ENCODE data around the gene WDTC1. TPM values are rescaled to one million over a fixed set of nuclear protein-coding genes. Genes with fewer than 3 reads are reported as not detected.

Gene WDTC1
- total RNA-seq, 1 experiment from 2014 or later = 20.1 TPM

GRCh38 chr1:27348861-27349783 lies 114.7 kb downstream of the WDTC1 start:
- ATAC-seq = peak; percentile 43
- CTCF ChIA-PET = interaction anchor here (0.6 to 11.0 kb wide), 23 partner anchors 7 to 1544 kb away, joined by 3 to 258 read pairs (median 5); partner anchors contain the start of genes CD164L2, MAP3K6 and SYTL1
- Mint-ChIP-seq H3K36me3 (peaks cover 9% of the 10 kb centered on the region; the same call in 1 of the 2 replicates), H3K27me3 (ENCODE audit: low read depth) (peaks cover 12% of the 10 kb centered on the region), H3K4me1 (peaks cover 18% of the 10 kb centered on the region), H3K27ac (no peak overlapping the region), H3K9me3 (no peaks in the 10 kb centered on the region), H3K4me3 (peak overlapping the region; percentile 75)
- peak; percentile 80 for DNase-seq (ENCODE audit: low spot score)
- POLR2A ChIA-PET = interaction anchor here (0.6 to 3.1 kb wide), 7 partner anchors 8 to 1198 kb away, joined by 3 to 29 read pairs (median 5); partner anchors contain the start of genes MAP3K6 and SYTL1
- no peak for TF ChIP-seq ZBTB43 (CRISPR knock-in tag; IDR thresholded peaks at IDR 0.05)
- TF ChIP-seq IRF2 (CRISPR knock-in tag; IDR thresholded peaks at IDR 0.05; ENCODE audit: borderline replicate concordance, low read depth) = no peak
- TF ChIP-seq NFYB (CRISPR knock-in tag; conservative IDR thresholded peaks at IDR 0.05; ENCODE audit: low read depth) = no peak
- TF ChIP-seq CTCF (IDR thresholded peaks at IDR 0.05) = no peak
- TF ChIP-seq ZNF512 (CRISPR knock-in tag; IDR thresholded peaks at IDR 0.05; ENCODE audit: borderline replicate concordance) = 0 out of 2 replicates have a peak, but pooled peaks have one; percentile 32
- peak; percentile 60; the same call in 1 of the 2 replicates for TF ChIP-seq ZNF263 (CRISPR knock-in tag; IDR thresholded peaks at IDR 0.05; ENCODE audit: low read depth)
- no peak for TF ChIP-seq NFATC4 (CRISPR knock-in tag; IDR thresholded peaks at IDR 0.05)
- no peak for TF ChIP-seq CDX4 (CRISPR knock-in tag; IDR thresholded peaks at IDR 0.05; ENCODE audit: borderline replicate concordance)
- peak; percentile 84 for TF ChIP-seq NR2C2 (CRISPR knock-in tag; IDR thresholded peaks at IDR 0.05)
- TF ChIP-seq E2F1 (CRISPR knock-in tag; IDR thresholded peaks at IDR 0.05) = 0 out of 2 replicates have a peak, but pooled peaks have one; percentile 33
- no peak for TF ChIP-seq ZNF232 (CRISPR knock-in tag; IDR thresholded peaks at IDR 0.05)
- no peak for TF ChIP-seq ZNF423 (CRISPR knock-in tag; IDR thresholded peaks at IDR 0.05)
- peak; percentile 97 for TF ChIP-seq PRDM15 (CRISPR knock-in tag; IDR thresholded peaks at IDR 0.05)
- no peak for TF ChIP-seq ZNF532 (CRISPR knock-in tag; IDR thresholded peaks at IDR 0.05; ENCODE audit: borderline replicate concordance)
- TF ChIP-seq ESRRA (CRISPR knock-in tag; IDR thresholded peaks at IDR 0.05; ENCODE audit: borderline replicate concordance) = 0 out of 2 replicates have a peak, but pooled peaks have one; percentile 14
- no peak for TF ChIP-seq FOXK1 (CRISPR knock-in tag; IDR thresholded peaks at IDR 0.05)
- TF ChIP-seq ZNF138 (CRISPR knock-in tag; conservative IDR thresholded peaks at IDR 0.05) = 0 out of 2 replicates have a peak, but pooled peaks have one; percentile 2
- TF ChIP-seq JAZF1 (CRISPR knock-in tag; IDR thresholded peaks at IDR 0.05) = no peak
- peak; percentile 40 for TF ChIP-seq ETV6 (CRISPR knock-in tag; IDR thresholded peaks at IDR 0.05)
